Mesenchymal stem cell (in vitro differentiated cells and primary cell): ENCODE measurements around the gene CELF4.

Experiments
- DNase-seq: peaks from one replicate; pipeline ENCODE4 v3.0.0-alpha.2; 2013
- H2AFZ ChIP-seq: one replicate; pipeline ENCODE4 v1.6.1; 2013; ENCODE audit warnings: low read depth, mild to moderate bottlenecking, control low read depth, inconsistent platforms, low read length, moderate library complexity
- H2AK5ac ChIP-seq: 2 replicates; pipeline ENCODE4 v1.6.1; 2013; ENCODE audit warnings: low read length, moderate library complexity, mild to moderate bottlenecking, inconsistent platforms; ENCODE audit not compliant: severe bottlenecking
- H2BK120ac ChIP-seq: one replicate; pipeline ENCODE4 v1.6.1; 2013; ENCODE audit warnings: low read depth, mild to moderate bottlenecking, inconsistent platforms, low read length, moderate library complexity
- H2BK12ac ChIP-seq, 2 experiments: one replicate each; pipeline ENCODE4 v1.6.1; 2013; ENCODE audit warnings: inconsistent platforms in 2 of 2, low read length in 2 of 2, mild to moderate bottlenecking in 2 of 2, moderate library complexity in 2 of 2, control low read depth in 1 of 2
- H2BK15ac ChIP-seq: one replicate; pipeline ENCODE4 v1.6.1; 2013; ENCODE audit warnings: mild to moderate bottlenecking, low read depth, inconsistent platforms; ENCODE audit not compliant: poor library complexity, severe bottlenecking
- H2BK5ac ChIP-seq: 2 replicates; pipeline ENCODE4 v1.6.1; 2013; ENCODE audit warnings: low read depth, mild to moderate bottlenecking, low read length, control low read depth, inconsistent platforms; ENCODE audit not compliant: poor library complexity, severe bottlenecking
- H3K14ac ChIP-seq, 2 experiments: one replicate each; pipeline ENCODE4 v1.6.1; 2013; ENCODE audit warnings: inconsistent platforms in 2 of 2, low read length in 2 of 2, control low read depth in 1 of 2, mild to moderate bottlenecking in 1 of 2, moderate library complexity in 1 of 2
- H3K18ac ChIP-seq, 2 experiments: one replicate each; pipeline ENCODE4 v1.6.1; 2013; ENCODE audit warnings: inconsistent platforms in 2 of 2, low read length in 2 of 2, control low read depth in 1 of 2, low read depth in 1 of 2, mild to moderate bottlenecking in 1 of 2
- H3K23ac ChIP-seq, 2 experiments: one replicate each; pipeline ENCODE4 v1.6.1; 2013; ENCODE audit warnings: inconsistent platforms in 2 of 2, low read length in 2 of 2, mild to moderate bottlenecking in 2 of 2, moderate library complexity in 2 of 2, control low read depth in 1 of 2
- H3K27ac ChIP-seq: 2 replicates; pipeline ENCODE4 v1.5.1; 2013; ENCODE audit warnings: mild to moderate bottlenecking, moderate library complexity, low read length, control low read depth, inconsistent platforms; ENCODE audit not compliant: poor library complexity, severe bottlenecking
- H3K27me3 ChIP-seq, 2 experiments: 2 replicates each; pipeline versions ENCODE4 v1.6.1 to v1.7.0; 2013; ENCODE audit warnings: low read length in 2 of 2, mild to moderate bottlenecking in 2 of 2, moderate library complexity in 2 of 2, control low read depth in 1 of 2, inconsistent platforms in 1 of 2; ENCODE audit not compliant: control insufficient read depth in 1 of 2, insufficient read depth in 1 of 2
- H3K36me3 ChIP-seq, 2 experiments: 2 replicates each; pipeline versions ENCODE4 v1.6.1 to v1.7.0; 2013; ENCODE audit warnings: low read length in 2 of 2, control low read depth in 1 of 2, inconsistent platforms in 1 of 2, low read depth in 1 of 2, mild to moderate bottlenecking in 1 of 2; ENCODE audit not compliant: insufficient read depth in 2 of 2, control insufficient read depth in 1 of 2
- H3K4ac ChIP-seq, 2 experiments: one replicate each; pipeline ENCODE4 v1.6.1; 2013; ENCODE audit warnings: inconsistent platforms in 2 of 2, low read length in 2 of 2, mild to moderate bottlenecking in 2 of 2, moderate library complexity in 2 of 2, control low read depth in 1 of 2, low read depth in 1 of 2
- H3K4me1 ChIP-seq: 2 replicates; pipeline ENCODE4 v1.6.1; 2013; ENCODE audit warnings: low read depth, low read length, control low read depth; ENCODE audit not compliant: control insufficient read depth, insufficient read depth
- H3K4me2 ChIP-seq: 2 replicates; pipeline ENCODE4 v1.6.1; 2013; ENCODE audit warnings: low read length, mild to moderate bottlenecking, inconsistent platforms; ENCODE audit not compliant: poor library complexity, severe bottlenecking
- H3K4me3 ChIP-seq, 2 experiments: 2 replicates each; pipeline versions ENCODE4 v1.5.1 to v1.7.0; 2013; ENCODE audit warnings: low read length in 2 of 2, mild to moderate bottlenecking in 2 of 2, control low read depth in 1 of 2, low read depth in 1 of 2; ENCODE audit not compliant: insufficient read depth in 1 of 2
- H3K79me1 ChIP-seq: replicated peaks from 2 replicates; pipeline ENCODE4 v1.6.1; 2013; ENCODE audit warnings: mild to moderate bottlenecking, control low read depth, low read length, inconsistent platforms; ENCODE audit not compliant: poor library complexity, severe bottlenecking
- H3K9ac ChIP-seq: 2 replicates; pipeline ENCODE4 v1.7.0; 2013; ENCODE audit warnings: mild to moderate bottlenecking, low read length, moderate library complexity
- H3K9me3 ChIP-seq: 2 replicates; pipeline ENCODE4 v1.7.0; 2013; ENCODE audit warnings: mild to moderate bottlenecking, low read length; ENCODE audit not compliant: control insufficient read depth
- H4K8ac ChIP-seq: one replicate; pipeline ENCODE4 v1.6.1; 2013; ENCODE audit warnings: inconsistent platforms, mild to moderate bottlenecking, low read length, moderate library complexity
- H4K91ac ChIP-seq: one replicate; pipeline ENCODE4 v1.6.1; 2013; ENCODE audit warnings: mild to moderate bottlenecking, low read length, inconsistent platforms
- WGBS: methylation state at CpG from one replicate; pipeline ENCODE4 v1.1.7; 2013; ENCODE audit warnings: mixed read lengths; 5-methylcytosine and 5-hydroxymethylcytosine counted together

CELF4 gene

GRCh38 chr18:37489011-37489410 lies 76.6 kb downstream of the CELF4 start:
- Histone ChIP-seq H3K4me2 (no peak overlapping the region), H2BK15ac (no peak overlapping the region), H2BK120ac (no peak overlapping the region), H2AK5ac (no peak overlapping the region), H3K27ac (no peak overlapping the region), H3K79me1 (no peaks in the 10 kb centered on the region), H2AFZ (no peak overlapping the region), H2BK5ac (no peak overlapping the region), H3K9me3 (no peaks in the 10 kb centered on the region), H3K9ac (no peak overlapping the region), H3K36me3 (no peaks in the 10 kb centered on the region), H3K18ac (no peak overlapping the region), H3K14ac (no peak overlapping the region), H3K4ac (no peak overlapping the region), H3K23ac (no peak overlapping the region), H3K4me1 (peaks cover 10% of the 10 kb centered on the region), H3K27me3 (peaks cover 83 to 89% of the 10 kb centered on the region in 2 experiments), H3K4me3 (no peak overlapping the region), H4K8ac (no peak overlapping the region), H4K91ac (no peak overlapping the region), H2BK12ac (no peak overlapping the region)
- 86% methylated on average over 9 of the region's 9 CpGs for WGBS
- DNase-seq: no peak

GRCh38 chr18:37487400-37487867 lies 78.2 kb downstream of the CELF4 start:
- no peak overlapping the region for H2AK5ac ChIP-seq
- no peak overlapping the region for H2BK5ac ChIP-seq
- no peak overlapping the region for H3K27ac ChIP-seq
- H3K18ac ChIP-seq: no peak overlapping the region
- H3K9ac ChIP-seq: no peak overlapping the region
- no peaks in the 10 kb centered on the region for H3K79me1 ChIP-seq
- peaks cover 86 to 92% of the 10 kb centered on the region in 2 experiments for H3K27me3 ChIP-seq
- no peak overlapping the region for H4K8ac ChIP-seq
- H4K91ac ChIP-seq: no peak overlapping the region
- no peak overlapping the region for H2BK120ac ChIP-seq
- no peak overlapping the region for H2BK15ac ChIP-seq
- H2BK12ac ChIP-seq: no peak overlapping the region
- H3K36me3 ChIP-seq: no peaks in the 10 kb centered on the region
- H3K23ac ChIP-seq: no peak overlapping the region
- peaks cover 10% of the 10 kb centered on the region for H3K4me1 ChIP-seq
- WGBS: 24% methylated on average over 13 of the region's 13 CpGs
- H3K9me3 ChIP-seq: no peaks in the 10 kb centered on the region
- no peak overlapping the region for H3K14ac ChIP-seq
- H3K4ac ChIP-seq: no peak overlapping the region
- H2AFZ ChIP-seq: no peak overlapping the region
- no peak for DNase-seq
- H3K4me3 ChIP-seq: no peak overlapping the region
- H3K4me2 ChIP-seq: no peak overlapping the region

GRCh38 chr18:37486848-37487247 lies 78.8 kb downstream of the CELF4 start:
- H3K27me3 ChIP-seq: peaks cover 83 to 86% of the 10 kb centered on the region in 2 experiments

GRCh38 chr18:37484983-37485834 lies 80.4 kb downstream of the CELF4 start:
- H2BK12ac ChIP-seq: no peak overlapping the region
- no peak overlapping the region for H3K18ac ChIP-seq
- H2AFZ ChIP-seq: no peak overlapping the region
- no peak overlapping the region for H3K14ac ChIP-seq
- no peak overlapping the region for H3K9ac ChIP-seq
- no peak overlapping the region for H3K4ac ChIP-seq
- H3K4me1 ChIP-seq: peaks cover 9% of the 10 kb centered on the region
- no peak overlapping the region for H2BK120ac ChIP-seq
- no peak overlapping the region for H4K8ac ChIP-seq
- no peak overlapping the region for H3K4me2 ChIP-seq
- H4K91ac ChIP-seq: no peak overlapping the region
- 2% methylated on average over 63 of the region's 98 CpGs for WGBS
- H3K79me1 ChIP-seq: no peaks in the 10 kb centered on the region
- H2BK15ac ChIP-seq: no peak overlapping the region
- H3K27ac ChIP-seq: no peak overlapping the region
- DNase-seq: peak; percentile 26
- no peaks in the 10 kb centered on the region for H3K9me3 ChIP-seq
- no peak overlapping the region for H3K4me3 ChIP-seq
- H3K23ac ChIP-seq: no peak overlapping the region
- H3K27me3 ChIP-seq: peaks cover 72 to 80% of the 10 kb centered on the region in 2 experiments
- no peaks in the 10 kb centered on the region for H3K36me3 ChIP-seq
- no peak overlapping the region for H2AK5ac ChIP-seq
- H2BK5ac ChIP-seq: no peak overlapping the region

More at GRCh38 chr18:37486848-37487247, 78.8 kb downstream of the CELF4 start:
- DNase-seq: no peak
- Histone ChIP-seq H2BK12ac (no peak overlapping the region), H2AFZ (no peak overlapping the region), H3K4ac (no peak overlapping the region), H3K9me3 (no peaks in the 10 kb centered on the region), H3K9ac (no peak overlapping the region), H3K23ac (no peak overlapping the region), H4K8ac (no peak overlapping the region), H4K91ac (no peak overlapping the region), H3K36me3 (no peaks in the 10 kb centered on the region), H3K27ac (no peak overlapping the region), H2AK5ac (no peak overlapping the region), H2BK120ac (no peak overlapping the region), H3K4me2 (no peak overlapping the region), H2BK5ac (no peak overlapping the region), H2BK15ac (no peak overlapping the region), H3K4me3 (no peak overlapping the region), H3K79me1 (no peaks in the 10 kb centered on the region), H3K18ac (no peak overlapping the region), H3K4me1 (peaks cover 10% of the 10 kb centered on the region), H3K14ac (no peak overlapping the region)
- WGBS: 87% methylated on average over 4 of the region's 5 CpGs
